HG02678 (cell line): ENCODE data around the gene OPCML.

Source experiments
- ATAC-seq: cut with Tn5 transposase; IDR thresholded peaks from one replicate; pipeline ENCODE4 v1.9.1; 2021; ENCODE audit warnings: mild to moderate bottlenecking, moderate library complexity; ENCODE audit not compliant: unreplicated experiment

The OPCML gene

DNA sequence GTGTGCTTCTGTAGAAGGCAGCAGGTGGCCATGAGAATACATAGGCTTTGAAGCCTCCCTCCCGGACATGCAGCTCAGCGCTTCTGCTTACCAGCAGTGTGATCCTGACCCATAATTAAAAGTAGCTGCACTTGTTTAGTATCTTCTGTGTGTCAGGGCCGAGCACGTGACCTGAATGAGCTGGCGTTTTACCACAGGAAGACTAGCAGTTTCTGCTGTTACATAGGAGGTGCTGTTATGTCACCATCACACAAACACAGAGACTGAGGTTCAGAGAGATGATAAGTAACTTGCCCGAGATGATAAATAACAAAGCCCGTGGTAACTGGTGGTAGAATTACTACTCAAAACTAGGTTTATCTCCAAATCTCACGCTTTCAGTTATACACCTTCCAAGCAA lies 329.5 kb downstream of the OPCML start:
- ATAC-seq = no peak

DNA sequence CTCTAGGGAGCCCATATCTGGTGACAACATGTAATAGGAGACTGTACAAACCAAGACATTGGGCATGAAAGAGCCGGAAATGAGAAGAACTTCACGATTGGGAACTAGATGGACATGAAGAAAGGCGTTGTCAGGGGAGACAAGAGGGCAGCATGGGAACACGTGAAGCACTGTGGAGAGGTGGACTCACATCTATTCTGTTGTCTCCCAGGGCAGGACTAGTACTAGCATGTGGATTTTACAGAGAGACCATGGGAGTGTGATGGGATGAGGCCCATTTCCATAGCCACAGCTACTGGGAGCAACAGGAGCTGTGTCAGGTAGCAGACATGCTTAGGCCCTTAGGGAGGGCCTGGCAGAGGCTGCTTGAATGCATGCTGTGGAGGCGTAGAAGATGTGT lies 333.9 kb downstream of the OPCML start:
- no peak for ATAC-seq

DNA sequence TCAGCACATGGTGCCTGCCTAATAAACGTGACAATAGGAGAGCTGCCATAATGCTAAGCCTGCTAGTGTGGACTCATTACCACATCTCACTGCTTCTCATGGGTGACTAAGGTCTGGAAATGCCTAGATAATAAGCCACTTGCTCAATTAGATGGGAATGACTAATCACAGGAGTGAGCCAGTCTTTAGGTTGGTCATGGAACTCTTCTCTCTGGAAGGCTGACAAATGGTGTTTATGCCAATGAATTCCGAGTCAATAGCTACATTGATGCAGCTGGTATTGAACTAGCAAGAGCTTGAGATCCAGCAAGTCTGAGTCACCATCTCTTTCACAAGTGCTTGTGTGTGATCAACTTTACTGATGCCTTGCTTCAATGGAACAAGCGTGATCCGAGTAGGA lies 334.9 kb downstream of the OPCML start:
- ATAC-seq = no peak

DNA sequence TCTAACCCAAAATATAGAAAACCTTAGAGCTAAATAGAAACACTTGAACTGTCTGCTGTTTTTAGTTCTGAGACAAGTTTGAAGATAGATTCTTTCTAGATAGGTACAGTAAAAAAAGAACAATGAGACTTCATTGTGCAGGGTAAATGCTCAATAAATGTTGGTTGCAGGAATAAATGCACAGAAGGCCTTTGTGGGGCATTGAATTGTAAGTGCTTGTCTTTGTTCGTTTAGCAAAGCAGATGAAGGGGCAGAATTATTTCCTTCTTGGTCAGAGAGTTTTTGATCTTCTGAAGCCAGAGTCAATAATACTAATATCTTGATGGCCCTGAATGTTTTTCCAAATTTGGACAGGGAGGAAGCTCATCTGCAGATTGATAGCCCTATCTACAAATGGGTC lies 340.4 kb downstream of the OPCML start:
- ATAC-seq = no peak

DNA sequence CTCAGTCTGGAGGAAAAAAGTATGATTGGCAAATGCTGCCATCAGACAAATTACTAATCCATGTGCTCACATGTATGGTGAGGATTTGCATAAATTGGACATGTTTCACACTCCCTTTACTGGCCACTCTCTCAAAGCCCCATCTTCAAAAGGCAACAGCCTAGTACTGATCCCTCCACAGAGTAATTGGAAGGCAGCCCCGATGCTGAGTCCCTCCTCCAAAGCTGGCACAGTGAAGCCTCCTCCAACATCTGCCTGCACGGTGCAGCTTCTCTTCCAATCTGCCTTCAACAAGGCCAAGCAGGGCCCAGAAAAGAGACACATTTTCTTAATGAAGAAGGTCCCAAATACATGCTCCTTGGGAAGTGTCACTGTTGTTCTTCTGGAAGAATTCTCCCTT lies 350.6 kb downstream of the OPCML start:
- ATAC-seq = no peak

DNA sequence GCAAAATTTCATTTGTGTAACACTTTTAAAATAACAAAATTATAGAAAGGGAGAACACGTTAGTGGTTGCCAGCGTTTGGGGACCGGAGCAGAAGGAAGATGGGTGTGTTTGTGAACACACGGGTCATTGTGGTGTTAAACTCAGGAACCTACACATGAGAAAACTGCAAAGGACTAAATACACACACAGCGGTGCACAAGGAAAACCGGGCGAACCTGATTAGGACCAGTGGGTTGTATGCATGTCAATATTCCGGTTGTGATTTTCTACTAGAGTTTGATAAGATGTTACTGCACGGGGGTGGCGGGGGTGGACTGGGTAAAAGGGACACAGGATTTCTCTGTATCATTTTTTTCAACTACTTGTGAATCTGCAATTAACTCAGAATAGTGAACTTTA lies 351.2 kb downstream of the OPCML start:
- ATAC-seq = no peak

DNA sequence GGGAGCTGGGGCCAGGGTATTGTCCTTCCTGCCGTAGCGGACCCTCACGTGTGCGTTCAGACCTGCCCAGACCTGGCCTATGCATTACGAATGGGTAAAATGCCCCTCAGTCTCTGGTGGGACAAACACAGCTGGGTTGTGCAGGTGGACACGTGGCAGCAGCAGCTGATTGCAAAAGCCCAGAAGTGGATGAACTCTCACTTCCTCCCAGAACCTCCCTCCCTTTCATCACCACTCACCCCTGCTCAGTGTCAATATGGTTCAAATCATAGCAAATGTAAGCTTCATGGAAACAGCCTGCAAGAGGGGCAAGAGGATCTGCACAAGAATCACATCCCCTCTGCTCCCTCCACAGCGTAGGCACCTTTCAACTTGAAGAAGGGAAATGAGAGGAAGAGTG lies 352.1 kb downstream of the OPCML start:
- ATAC-seq = no peak

DNA sequence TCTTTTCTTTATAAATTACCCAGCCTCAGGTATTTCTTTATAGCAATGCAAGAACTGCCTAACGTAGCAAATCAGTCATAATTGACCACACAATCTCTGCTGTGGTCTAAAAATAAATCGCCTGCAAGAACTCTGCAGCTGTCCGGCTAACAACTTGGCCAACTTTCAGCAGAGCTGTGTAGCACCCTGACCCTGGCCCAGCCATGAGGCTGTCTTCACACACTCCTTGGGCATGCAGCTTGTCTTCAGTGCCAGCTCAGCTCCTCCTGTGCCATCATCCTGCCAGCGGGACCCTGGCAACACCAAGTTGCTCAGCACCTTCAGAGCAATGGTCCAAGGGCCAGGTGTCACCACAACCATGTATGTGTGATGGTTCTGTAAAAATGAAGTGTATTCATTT lies 355.6 kb downstream of the OPCML start:
- no peak for ATAC-seq

DNA sequence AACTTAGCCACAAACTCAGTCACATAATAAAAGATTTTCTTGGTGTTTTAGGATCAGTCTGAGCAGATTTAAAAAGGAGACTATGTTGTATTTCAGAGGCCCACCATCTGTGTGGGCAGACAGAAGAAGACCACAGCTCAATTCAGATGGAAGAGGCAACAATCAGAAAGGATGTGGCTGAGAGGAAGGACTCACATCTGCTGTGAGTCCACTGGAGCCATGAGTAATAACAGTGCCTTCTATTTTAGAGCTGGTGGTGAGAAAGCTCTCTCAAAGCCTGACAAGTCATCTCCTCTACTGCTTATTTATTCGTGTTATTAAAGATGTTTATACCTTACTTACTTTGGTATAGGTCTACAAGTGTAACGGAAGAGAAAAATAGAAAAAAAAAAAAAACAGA lies 357.2 kb downstream of the OPCML start:
- no peak for ATAC-seq

DNA sequence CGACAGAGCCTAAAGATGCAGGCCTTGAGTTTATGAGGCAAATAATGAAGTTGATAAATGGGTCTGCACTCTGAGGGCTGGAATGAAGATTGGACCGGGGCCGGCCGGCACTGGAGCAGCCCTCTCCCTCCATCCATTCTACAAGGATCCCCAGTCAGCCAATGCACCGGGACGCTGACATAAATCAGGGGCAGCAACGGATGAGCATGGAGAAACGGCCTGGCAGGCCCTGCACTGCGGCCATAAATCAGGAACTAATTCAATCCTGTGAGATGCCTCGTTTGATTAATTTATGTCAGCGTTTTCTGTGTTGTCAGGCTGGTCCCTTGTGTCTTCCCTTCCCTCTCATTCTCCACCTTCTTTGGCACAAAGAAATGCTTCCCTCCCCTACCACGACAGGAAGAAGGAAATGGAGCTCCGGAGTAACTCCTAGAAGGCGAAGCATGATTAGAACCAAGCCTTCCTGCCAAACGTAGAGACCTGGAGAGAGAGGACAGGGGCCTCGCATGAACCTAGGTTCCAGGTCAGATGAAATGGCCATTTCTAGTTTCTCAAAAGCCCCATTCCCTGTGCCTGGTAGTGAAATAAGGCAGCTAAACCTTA lies 358.4 kb downstream of the OPCML start:
- ATAC-seq = no peak

DNA sequence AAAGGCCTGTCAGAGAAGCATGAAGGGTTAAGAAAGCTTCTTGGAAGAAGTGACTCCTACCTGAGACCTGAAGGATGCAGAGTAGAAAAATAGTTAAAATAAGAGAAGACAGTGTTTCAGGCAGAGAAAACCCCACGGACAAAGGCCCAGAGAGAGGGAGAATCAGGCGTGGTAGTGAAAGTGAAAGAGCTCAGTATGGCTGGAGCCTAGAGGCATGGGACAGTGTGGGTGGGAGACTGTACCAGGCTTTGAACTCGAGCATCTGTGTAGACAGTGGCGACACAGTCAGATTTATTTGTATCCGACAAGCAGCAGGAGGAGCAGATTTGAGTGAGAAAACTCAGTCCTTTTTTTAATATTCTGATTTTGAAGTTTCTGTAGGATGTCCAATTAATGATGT lies 360.0 kb downstream of the OPCML start:
- no peak for ATAC-seq

DNA sequence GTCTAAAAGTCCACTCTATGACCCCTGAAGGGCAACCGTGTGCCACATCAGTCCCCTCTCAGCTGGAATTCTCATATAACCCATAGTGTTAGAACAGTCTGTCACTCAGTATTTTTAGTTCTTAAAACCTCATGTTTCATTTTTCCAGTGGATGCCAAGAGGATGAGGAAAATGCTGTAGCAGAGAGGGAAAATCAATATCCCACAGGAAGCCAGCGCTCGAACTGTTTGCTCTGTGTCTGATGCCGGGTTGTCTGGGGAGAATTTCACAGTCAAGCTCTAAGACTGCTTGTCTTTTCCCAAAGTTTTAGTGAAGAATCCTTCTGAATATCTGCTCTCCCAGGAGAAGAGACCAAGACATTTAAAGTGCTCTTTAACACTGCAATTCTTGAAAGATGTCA lies 360.9 kb downstream of the OPCML start:
- ATAC-seq = no peak

DNA sequence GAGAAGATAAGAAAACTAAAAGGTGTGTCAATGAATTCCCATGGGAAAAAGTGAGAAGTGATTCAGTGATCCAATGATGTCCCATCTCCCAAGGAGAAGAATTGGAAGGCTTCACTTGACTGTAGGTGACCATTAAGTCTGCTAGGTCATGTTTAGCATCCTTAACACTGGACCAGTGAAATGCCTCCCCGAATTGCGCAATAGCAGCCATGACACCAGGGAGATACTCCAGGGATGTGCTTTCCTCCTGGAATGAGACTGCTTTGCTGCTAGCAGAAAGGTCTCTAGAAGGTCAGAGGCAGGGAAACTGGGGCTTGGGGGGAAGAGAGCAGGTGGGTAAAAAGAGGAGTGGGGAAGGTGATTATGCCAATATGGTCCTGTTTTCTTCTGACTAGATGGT lies 364.3 kb downstream of the OPCML start:
- no peak for ATAC-seq

DNA sequence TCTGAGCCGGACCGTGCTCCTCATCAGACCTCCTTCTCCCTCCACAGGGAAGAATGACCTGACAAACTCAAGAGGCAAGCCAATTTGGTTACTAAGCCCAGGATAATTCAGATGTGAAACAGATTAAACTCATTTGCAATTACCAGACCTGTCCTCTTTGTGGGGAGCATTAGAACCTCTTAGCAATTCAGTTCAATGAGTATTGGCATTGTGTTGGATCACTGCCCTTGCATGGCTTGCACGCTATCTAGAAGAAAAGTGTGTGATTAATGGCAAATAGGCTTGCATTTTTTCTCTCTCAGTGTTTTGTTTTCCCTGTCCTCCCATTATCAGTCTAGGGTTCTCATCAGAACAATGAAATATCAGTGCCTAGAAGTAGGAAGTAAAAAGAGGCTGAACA lies 365.6 kb downstream of the OPCML start:
- no peak for ATAC-seq

DNA sequence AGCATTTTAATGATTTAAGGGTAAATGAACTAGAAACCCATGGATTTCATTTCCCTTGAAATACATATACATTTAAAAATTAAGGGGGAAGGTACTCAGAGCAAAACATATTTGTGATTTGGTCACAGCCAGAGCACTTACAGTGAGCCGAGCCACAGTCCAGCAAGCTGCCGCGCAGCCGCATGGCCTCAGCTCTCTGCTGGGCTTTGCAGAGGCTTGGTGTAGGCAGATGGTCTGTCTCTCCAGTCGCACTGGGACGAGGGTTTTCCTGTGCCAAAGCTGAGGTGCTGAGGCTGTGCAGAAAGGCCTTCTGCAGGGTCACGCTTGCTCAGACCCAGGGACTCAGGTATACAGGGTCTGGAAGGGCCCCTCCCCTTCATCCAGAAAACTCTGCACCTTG lies 367.3 kb downstream of the OPCML start:
- ATAC-seq = no peak

DNA sequence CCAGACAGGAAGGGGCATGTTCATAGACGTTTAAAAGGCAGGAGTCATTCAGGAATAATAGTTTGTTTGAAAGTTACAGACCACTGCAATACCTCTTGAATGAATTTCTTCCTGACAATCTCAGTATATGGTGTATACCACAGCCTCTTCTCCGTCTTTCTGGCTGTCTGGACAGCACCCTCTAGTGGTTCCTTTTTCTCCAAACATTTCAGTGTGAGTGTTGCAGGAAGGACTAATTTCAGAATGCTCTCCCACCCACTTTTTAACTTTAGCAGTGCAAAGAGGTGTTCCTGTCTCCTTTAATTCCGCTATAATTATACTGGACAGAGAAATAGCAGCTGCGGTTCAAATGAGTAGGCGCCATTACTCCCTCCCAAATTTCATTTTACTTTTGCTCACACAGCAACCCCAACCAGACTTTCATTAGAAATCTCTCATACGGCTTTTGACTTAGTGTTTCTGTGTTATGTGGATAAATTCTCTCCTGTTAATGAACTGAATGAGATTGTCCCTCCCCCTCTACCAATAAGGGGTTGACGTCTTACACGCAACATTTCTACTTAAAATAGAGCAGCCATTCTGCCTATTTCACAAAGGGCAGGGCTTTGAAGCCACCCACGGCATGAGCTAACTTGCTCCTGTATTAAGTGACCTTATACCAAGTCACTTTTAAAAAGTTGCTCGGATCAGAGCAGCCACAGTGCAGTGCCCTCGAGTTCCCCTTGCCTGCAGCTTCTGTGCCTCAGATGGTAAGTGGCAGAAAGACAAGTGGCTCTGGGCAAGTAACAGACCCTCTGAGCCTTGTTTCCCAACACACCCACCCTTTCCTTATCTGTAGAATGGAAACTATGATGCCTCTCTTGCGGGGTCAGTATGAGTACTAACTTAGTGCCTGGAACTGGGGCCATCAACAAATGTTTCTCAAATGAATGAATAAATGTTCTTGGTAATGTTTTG lies 368.6 kb downstream of the OPCML start:
- peak; percentile 74 for ATAC-seq

DNA sequence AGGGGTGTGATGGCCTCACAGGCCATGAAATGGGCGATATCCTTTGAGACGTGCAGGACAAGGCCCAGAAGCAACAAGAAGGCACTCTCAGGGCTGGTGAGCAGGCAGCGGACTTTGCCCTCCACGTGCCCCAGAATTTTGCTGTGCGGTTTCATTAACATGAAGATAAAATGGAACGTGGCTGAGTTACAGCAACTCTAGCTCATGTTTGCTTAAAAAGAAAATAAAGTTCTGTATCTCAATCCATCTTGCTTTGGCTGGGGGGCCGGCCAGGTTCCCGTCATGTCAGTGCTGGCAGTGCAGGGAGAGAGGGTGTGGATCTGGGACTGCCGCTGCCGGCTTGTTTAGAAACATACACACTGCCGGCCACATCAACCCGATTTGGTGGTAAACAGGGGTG lies 370.1 kb downstream of the OPCML start:
- ATAC-seq = no peak

DNA sequence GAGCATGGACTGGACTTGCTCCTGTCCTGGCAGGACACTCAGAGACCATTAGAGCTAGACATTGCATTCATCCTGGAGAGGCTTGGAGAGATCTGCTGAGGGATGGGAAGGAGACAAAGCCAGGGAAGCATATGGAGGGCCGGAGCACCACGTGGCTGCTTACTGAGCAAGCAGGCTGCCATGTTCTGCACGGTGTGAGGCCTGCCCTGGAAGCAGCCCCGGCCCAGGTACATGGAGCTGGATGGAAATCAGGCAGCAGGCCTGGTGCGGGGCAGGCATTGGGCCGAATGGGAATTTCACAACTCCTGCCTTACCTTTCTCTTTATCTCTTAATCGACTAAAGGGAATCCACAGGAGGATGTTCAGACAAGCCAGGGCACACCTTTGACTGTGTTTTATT lies 371.5 kb downstream of the OPCML start:
- no peak for ATAC-seq

DNA sequence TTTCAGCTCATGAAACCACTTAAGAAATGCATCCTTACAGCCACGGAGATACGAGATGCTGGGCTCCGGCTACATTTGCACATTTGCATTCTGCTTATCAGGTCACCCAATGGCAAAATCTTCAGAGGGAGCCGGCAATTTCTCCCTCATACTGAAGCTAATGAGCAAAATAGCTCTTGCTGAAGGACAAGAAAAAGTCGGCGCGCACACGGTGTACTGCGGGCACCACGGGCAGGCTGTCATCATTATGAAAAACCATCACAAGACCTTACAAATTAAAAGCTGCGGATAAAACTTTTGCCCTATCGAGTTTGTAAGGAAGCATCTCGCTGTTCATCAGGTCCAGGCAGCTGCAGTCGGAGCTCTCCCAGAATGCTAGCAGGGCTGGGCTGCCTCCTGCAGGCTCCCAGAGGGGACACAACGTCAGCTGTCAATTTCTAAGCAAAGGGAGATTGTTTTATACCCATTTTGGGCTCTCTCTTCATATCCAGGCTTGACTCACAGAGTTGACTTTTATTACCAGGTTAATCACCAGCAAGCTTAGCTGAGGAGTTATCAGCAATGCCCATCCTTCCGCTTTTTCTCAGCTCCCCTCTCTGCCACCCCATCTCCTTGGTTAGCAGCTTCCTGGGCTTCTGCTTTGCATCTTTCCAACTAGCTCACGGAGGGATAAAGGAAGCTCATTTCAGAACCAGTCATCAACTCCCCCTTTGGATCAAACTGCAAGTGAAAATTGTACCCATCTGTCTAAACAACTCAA lies 375.1 kb downstream of the OPCML start:
- no peak for ATAC-seq

DNA sequence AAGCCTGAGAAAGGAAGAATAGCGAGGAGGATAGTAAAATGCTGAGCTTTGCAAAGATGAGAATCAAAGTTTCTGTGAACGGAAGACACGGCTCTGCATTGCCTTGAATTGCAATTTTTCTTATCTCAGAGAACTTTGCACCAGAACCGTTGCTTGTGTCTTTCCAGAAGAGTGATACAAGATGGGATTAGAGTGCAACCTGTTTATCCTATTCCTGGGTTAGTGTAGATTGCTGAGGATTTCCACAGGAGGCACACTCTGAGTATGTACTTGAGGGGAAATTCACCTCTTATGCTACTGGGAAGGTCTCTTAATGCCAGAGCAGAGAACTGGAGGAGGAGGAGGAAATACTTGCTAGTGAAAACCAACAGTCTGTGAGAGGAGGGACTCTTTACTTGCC lies 377.5 kb downstream of the OPCML start:
- ATAC-seq = no peak

DNA sequence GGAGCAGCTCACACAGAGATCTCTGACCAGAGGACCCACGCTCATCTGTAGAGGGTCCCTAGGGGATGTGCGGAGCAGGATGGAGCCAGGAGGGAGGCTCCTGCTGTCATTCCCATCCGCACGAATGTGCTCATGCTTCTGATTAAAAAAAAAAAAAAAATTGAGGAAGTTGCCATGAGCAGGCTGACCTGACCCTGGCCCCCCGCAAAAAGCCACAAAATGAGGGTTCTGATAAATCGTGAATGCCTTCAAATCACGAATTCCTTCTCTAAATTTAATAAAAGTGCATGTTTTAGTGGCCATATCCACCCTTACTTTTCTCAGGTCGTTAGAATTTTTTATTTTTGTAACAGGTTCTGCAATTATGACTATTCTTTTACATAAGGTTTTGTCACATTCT lies 378.2 kb downstream of the OPCML start:
- ATAC-seq = no peak

DNA sequence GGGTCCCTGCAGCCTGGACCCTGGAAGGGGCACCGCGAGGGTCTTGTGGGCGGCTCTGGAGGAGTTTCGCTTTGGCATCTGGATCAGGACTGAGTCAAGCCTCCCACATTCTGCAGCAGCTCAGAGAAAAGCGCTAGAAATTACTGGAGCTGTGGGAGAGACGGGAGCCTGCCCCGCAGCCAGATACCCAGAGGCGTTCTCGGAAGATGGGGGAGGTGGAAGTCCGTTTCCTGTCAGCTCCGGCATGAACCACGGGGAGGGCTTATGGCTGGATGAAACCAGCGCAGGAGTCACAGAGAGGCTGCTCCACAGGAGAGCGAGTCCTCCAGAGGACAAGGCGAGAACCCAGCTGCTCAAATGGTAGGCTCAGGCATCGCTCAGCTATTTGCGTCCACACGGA lies 379.3 kb downstream of the OPCML start:
- no peak for ATAC-seq
